Effector memory CD8-positive, alpha-beta T cell (primary cell): Measurements from ENCODE around the gene STUM.
A peak's percentile ranks its signal among the peaks of the same experiment; 100 is the strongest.
"Not testable (repeated sequence)": the region's sequence is repeated elsewhere in the genome, so short reads cannot be mapped to it uniquely, and the experiment has no call there.

Experiments used
- ATAC-seq: fragments of 150-1000 bp; cut with Tn5 transposase; replicated peaks from 2 replicates; pipeline ENCODE4 v1.10.0; 2021; ENCODE audit warnings: mild to moderate bottlenecking, moderate library complexity
- DNase-seq, 3 experiments: peaks; one replicate each; pipeline ENCODE4 v3.0.0; 2021
- H3K27ac Mint-ChIP-seq, 2 donors: one replicate each; pipeline ENCODE4 v1.8.0; 2022; ENCODE audit warnings: mild to moderate bottlenecking in 2 of 2, mixed read lengths in 2 of 2, moderate library complexity in 2 of 2
- H3K27me3 Mint-ChIP-seq, 2 donors: one replicate each; pipeline ENCODE4 v1.8.0; 2022; ENCODE audit warnings: mixed read lengths in 2 of 2
- H3K36me3 Mint-ChIP-seq: one replicate; pipeline ENCODE4 v1.8.0; 2022; ENCODE audit warnings: mild to moderate bottlenecking, moderate library complexity, mixed read lengths; ENCODE audit not compliant: insufficient read depth
- H3K4me1 Mint-ChIP-seq, 2 donors: one replicate each; pipeline ENCODE4 v1.8.0; 2022; ENCODE audit warnings: low read depth in 2 of 2, mixed read lengths in 2 of 2
- H3K4me3 Mint-ChIP-seq, 2 donors: one replicate each; pipeline ENCODE4 v1.8.0; 2022; ENCODE audit warnings: mild to moderate bottlenecking in 2 of 2, mixed read lengths in 2 of 2, moderate library complexity in 2 of 2
- H3K9me3 Mint-ChIP-seq, 2 donors: one replicate each; pipeline ENCODE4 v1.8.0; 2022; ENCODE audit warnings: mixed read lengths in 2 of 2
- total RNA-seq, 9 experiments: gene quantifications; one replicate each; lab custom pipeline; 2026; lab: John Stamatoyannopoulos, UW

Gene STUM
- total RNA-seq: 0 to 0.11 (median 0) reads per million in 9 experiments

DNA sequence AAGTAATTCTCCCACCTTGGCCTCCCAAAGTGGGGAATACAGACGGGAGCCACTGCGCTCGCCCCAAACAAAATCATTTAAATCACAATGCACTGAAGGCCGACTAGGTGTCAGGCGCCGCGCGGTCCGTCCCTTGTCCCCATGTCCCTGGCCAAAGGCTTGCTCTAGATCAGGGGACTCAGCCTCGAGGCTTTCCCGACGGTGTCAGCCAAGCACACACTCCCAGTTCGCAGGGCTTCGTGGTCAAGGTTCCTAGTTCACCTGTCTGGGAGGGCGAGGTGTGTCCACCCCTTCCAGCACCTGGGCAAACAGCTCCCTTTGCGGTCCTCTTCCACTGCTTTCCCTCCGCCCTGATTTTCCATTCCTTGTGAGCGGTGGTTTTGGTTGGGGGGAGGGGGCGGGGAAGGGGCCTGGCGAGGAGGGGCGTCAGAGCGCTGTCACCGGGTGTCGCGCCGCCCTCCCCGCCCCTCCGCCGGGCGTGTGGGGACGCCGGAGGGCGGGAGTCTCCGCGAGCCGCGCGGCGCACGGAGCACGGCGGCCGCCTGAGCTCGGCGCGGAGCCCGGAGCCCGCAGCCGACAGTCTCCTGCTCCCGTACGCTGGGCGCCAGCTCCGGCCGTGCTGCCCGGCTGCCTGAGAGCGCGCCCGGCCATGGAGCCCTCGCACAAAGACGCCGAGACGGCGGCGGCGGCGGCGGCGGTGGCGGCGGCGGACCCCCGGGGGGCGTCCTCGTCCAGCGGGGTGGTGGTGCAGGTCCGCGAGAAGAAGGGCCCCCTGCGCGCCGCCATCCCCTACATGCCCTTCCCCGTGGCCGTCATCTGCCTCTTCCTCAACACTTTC, at the start of gene STUM:
Gene STUM, plus strand, starts transcription at position 509 of the 838 bp plus-strand sequence. Its CDS starts 141 bp downstream, at position 650.
- Mint-ChIP-seq H3K27me3 (peaks cover 46 to 75% of the 10 kb centered on the region in 2 donors), H3K4me1 (peaks cover 10 to 17% of the 10 kb centered on the region in 2 donors), H3K36me3 (no peaks in the 10 kb centered on the region), H3K4me3 (peak within 1 kb of the TSS; percentile 79 to 84), H3K9me3 (no peaks in the 10 kb centered on the region), H3K27ac (no peak within 1 kb of the TSS)
- ATAC-seq (peak; percentile 63), DNase-seq (peak in 1 of 3 experiments; percentile 4)

GRCh38 chr1:226499699-226500098, 48.9 kb upstream of the STUM start:
- not testable (repeated sequence) for ATAC-seq, H3K27ac Mint-ChIP-seq, DNase-seq, H3K9me3 Mint-ChIP-seq, H3K36me3 Mint-ChIP-seq, H3K4me3 Mint-ChIP-seq, H3K4me1 Mint-ChIP-seq
- H3K27me3 Mint-ChIP-seq: peaks cover 38 to 50% of the 10 kb centered on the region in 2 donors

DNA sequence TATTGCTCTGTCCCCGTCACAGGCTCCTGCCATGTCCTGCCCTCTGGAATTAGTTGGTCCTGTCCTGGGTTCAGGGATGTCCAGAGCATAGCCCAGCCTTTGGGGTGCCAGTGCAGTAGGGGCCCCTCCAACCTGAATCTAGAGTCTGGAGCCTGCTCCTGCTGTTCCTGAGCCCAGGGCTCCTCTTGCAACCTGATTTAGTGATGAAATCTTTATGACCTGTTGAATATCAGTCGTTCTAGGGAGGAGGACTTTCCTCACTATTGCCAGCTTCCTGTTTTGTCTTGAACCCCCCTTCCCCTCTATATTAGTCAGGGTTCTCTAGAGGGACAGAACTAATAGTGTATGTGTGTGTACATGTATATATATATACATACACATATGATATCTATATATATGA, 42.5 kb upstream of the STUM start:
- DNase-seq (no peak), ATAC-seq (no peak)
- Mint-ChIP-seq H3K4me3 (no peak overlapping the region), H3K9me3 (no peaks in the 10 kb centered on the region), H3K27ac (no peak overlapping the region), H3K27me3 (peaks cover 69 to 81% of the 10 kb centered on the region in 2 donors), H3K4me1 (no peaks in the 10 kb centered on the region), H3K36me3 (no peaks in the 10 kb centered on the region)

- Mint-ChIP-seq H3K36me3 (no peaks in the 10 kb centered on the region), H3K27me3 (peaks cover 62 to 81% of the 10 kb centered on the region in 2 donors), H3K27ac (no peak overlapping the region)
These were observed 41.6 kb upstream of the STUM start for GRCh38 chr1:226506921-226507320.

GRCh38 chr1:226510453-226510852, 38.1 kb upstream of the STUM start:
- Mint-ChIP-seq H3K4me3 (no peak overlapping the region), H3K9me3 (no peaks in the 10 kb centered on the region), H3K27ac (no peak overlapping the region), H3K36me3 (no peaks in the 10 kb centered on the region), H3K4me1 (no peaks in the 10 kb centered on the region), H3K27me3 (peaks cover 37 to 46% of the 10 kb centered on the region in 2 donors)
- DNase-seq: no peak
- no peak for ATAC-seq

More at GRCh38 chr1:226506921-226507320, 41.6 kb upstream of the STUM start:
- Mint-ChIP-seq H3K4me1 (no peaks in the 10 kb centered on the region), H3K9me3 (no peaks in the 10 kb centered on the region), H3K4me3 (no peak overlapping the region)
- no peak for DNase-seq
- no peak for ATAC-seq

GRCh38 chr1:226511296-226511695, 37.3 kb upstream of the STUM start:
- no peak overlapping the region for H3K4me3 Mint-ChIP-seq
- peaks cover 37 to 43% of the 10 kb centered on the region in 2 donors for H3K27me3 Mint-ChIP-seq
- H3K36me3 Mint-ChIP-seq: no peaks in the 10 kb centered on the region
- DNase-seq: no peak
- ATAC-seq: no peak
- H3K27ac Mint-ChIP-seq: no peak overlapping the region
- H3K4me1 Mint-ChIP-seq: no peaks in the 10 kb centered on the region
- H3K9me3 Mint-ChIP-seq: no peaks in the 10 kb centered on the region

DNA sequence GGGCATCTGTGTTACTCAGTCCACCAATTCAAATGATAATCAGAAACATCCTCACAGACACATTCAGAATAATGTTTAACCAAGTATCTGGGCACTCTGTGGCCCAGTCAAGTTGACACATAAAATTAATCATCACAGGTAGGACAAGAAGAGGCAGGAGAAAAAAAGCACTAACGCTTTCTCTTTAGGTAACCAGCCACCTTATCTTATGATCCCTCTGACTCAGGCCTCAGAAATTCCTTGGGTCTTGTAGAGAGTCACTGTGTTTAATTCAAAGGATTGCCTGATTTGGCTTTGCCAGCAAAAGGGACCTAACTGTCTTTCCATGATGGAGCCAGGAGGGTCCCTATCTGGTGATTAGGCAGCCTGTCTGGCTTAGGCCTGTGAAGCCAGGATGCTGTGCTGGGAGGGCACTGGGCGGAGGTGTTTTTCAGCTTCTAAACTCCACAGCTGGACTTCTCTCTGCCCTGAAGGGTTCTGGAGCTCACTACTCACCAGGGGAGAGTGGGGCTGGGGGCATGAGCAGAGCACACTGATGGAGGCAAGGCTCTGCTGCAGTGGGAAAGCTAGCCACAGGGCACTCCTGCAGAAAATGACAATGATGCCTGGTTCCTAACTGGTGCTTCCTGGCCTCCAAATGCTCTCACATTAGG, 36.4 kb upstream of the STUM start:
- no peaks in the 10 kb centered on the region for H3K9me3 Mint-ChIP-seq
- no peak for ATAC-seq
- no peaks in the 10 kb centered on the region for H3K36me3 Mint-ChIP-seq
- peaks cover 29 to 43% of the 10 kb centered on the region in 2 donors for H3K27me3 Mint-ChIP-seq
- no peak overlapping the region for H3K27ac Mint-ChIP-seq
- H3K4me1 Mint-ChIP-seq: no peaks in the 10 kb centered on the region
- no peak for DNase-seq
- no peak overlapping the region for H3K4me3 Mint-ChIP-seq

GRCh38 chr1:226518375-226518774, 30.2 kb upstream of the STUM start:
- Mint-ChIP-seq H3K27me3 (peaks cover 24 to 75% of the 10 kb centered on the region in 2 donors), H3K27ac (no peak overlapping the region), H3K4me1 (no peaks in the 10 kb centered on the region), H3K36me3 (no peaks in the 10 kb centered on the region), H3K4me3 (no peak overlapping the region), H3K9me3 (no peaks in the 10 kb centered on the region)
- ATAC-seq (no peak), DNase-seq (no peak)

DNA sequence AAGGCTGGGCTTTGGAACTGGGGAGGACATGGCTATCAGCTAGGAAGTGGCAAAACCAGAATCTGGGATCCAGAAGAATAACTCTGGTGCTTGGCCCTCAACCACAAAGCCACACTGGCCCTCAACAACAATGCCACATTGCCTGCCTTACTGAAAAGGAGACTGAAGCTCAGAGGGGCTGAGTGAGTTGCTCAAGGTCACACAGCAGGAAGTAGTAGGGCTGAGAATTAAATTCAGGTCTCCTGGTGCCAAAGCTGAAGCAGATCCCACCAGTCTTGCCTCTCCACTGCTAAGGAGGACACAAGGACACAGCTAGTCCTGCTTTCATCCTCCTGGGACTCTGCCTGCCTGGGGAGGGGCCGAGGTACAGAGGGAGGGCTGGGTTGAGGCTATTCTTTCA, 29.4 kb upstream of the STUM start:
- no peak overlapping the region for H3K27ac Mint-ChIP-seq
- H3K4me3 Mint-ChIP-seq: no peak overlapping the region
- H3K9me3 Mint-ChIP-seq: no peaks in the 10 kb centered on the region
- ATAC-seq (no peak), DNase-seq (no peak)
- no peaks in the 10 kb centered on the region for H3K4me1 Mint-ChIP-seq
- peaks cover 19 to 83% of the 10 kb centered on the region in 2 donors for H3K27me3 Mint-ChIP-seq
- H3K36me3 Mint-ChIP-seq: no peaks in the 10 kb centered on the region

GRCh38 chr1:226519716-226520598, 28.6 kb upstream of the STUM start:
- no peaks in the 10 kb centered on the region for H3K36me3 Mint-ChIP-seq
- no peaks in the 10 kb centered on the region for H3K4me1 Mint-ChIP-seq
- peaks cover 0 to 2% of the 10 kb centered on the region in 2 donors for H3K9me3 Mint-ChIP-seq
- no peak overlapping the region for H3K27ac Mint-ChIP-seq
- DNase-seq (no peak), ATAC-seq (no peak)
- H3K27me3 Mint-ChIP-seq: peaks cover 18 to 91% of the 10 kb centered on the region in 2 donors
- H3K4me3 Mint-ChIP-seq: no peak overlapping the region

DNA sequence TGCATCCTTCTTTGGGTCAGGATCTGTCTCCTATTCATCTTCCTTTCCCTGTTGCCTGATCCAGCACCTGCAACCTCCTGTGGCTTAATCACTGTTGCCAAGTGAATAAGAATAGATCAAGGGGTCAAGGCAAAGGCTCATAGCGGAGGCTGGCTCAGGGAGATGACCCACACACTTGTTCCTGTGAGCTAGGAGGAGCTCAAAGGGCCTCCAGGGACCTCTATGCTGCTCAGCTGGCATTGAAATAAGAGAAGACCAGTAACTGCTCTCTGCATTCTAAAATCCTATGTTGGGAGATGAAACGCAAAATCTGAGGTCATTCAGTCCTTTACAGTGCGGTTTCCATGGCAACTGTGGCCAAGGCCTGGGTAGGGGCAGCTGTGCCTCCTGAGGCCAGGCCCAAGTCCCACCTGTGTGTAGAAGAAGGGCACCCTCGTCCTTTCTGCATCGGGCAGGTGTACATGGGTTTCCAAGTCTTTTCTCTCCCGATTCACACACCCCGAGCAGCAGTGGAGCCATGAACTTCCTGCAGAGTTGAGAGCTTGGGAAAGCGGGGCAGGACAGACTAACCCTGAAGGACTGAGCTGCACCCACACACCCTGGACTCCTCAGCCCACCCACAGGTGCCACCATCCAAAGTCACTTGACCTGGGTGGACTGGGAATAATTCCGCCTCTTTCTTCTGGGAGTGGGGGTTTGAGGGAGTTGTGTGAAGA, 27.8 kb upstream of the STUM start:
- DNase-seq (no peak), ATAC-seq (no peak)
- Mint-ChIP-seq H3K27me3 (peaks cover 18 to 93% of the 10 kb centered on the region in 2 donors), H3K36me3 (no peaks in the 10 kb centered on the region), H3K4me1 (no peaks in the 10 kb centered on the region), H3K4me3 (no peak overlapping the region), H3K9me3 (peaks cover 0 to 2% of the 10 kb centered on the region in 2 donors), H3K27ac (no peak overlapping the region)

- no peaks in the 10 kb centered on the region for H3K36me3 Mint-ChIP-seq
- H3K27me3 Mint-ChIP-seq: peaks cover 13 to 72% of the 10 kb centered on the region in 2 donors
- peaks cover 0 to 1% of the 10 kb centered on the region in 2 donors for H3K4me1 Mint-ChIP-seq
- H3K9me3 Mint-ChIP-seq: peaks cover 0 to 2% of the 10 kb centered on the region in 2 donors
- ATAC-seq (no peak), DNase-seq (no peak)
- H3K4me3 Mint-ChIP-seq: no peak overlapping the region
- H3K27ac Mint-ChIP-seq: no peak overlapping the region
These were observed 24.7 kb upstream of the STUM start for GRCh38 chr1:226523646-226524406.
